ENCODE measurements around the gene SLC24A3. TPM values are rescaled to one million over a fixed set of nuclear protein-coding genes. Genes with fewer than 3 reads are reported as not detected.

SLC24A3 gene
- total and polyA plus RNA-seq, 4 donors: 1.9 to 8.4 (median 5.8) TPM

GRCh38 chr20:19414600-19414999, 202.2 kb downstream of the SLC24A3 start:
- H3K27me3 ChIP-seq (ENCODE audit: control insufficient read depth in 3 of 3, insufficient read depth in 3 of 3, low read length in 2 of 3): no peaks in the 10 kb centered on the region
- no peak overlapping the region for H3K4me3 ChIP-seq
- ATAC-seq (ENCODE audit: insufficient read depth, low FRiP score) (no peak), DNase-seq (no peak)
- H3K27ac ChIP-seq (ENCODE audit: low read depth in 1 of 2, low read length in 1 of 2): no peak overlapping the region
- H3K9me3 ChIP-seq (ENCODE audit: control insufficient read depth in 4 of 4, insufficient read depth in 3 of 4, low read length in 3 of 4): peaks cover 0 to 3% (median 0%) of the 10 kb centered on the region in 4 donors
- no peak overlapping the region for H3K9ac ChIP-seq (ENCODE audit: insufficient read depth in 1 of 2, low read length in 2 of 2)
- no peaks in the 10 kb centered on the region for H3K36me3 ChIP-seq (ENCODE audit: control insufficient read depth in 4 of 4, insufficient read depth in 4 of 4, low read length in 4 of 4)
- 49 to 71% methylated on average over 1 of the region's 1 CpG for WGBS, 2 donors
- no peak for TF ChIP-seq CTCF (IDR thresholded peaks at IDR 0.05; ENCODE audit: control extremely low read depth, extremely low read depth)
- H3K4me1 ChIP-seq (ENCODE audit: control insufficient read depth in 5 of 5, insufficient read depth in 5 of 5, low read length in 5 of 5): peaks cover 0 to 3% (median 0%) of the 10 kb centered on the region in 5 donors

GRCh38 chr20:19415786-19416185, 203.3 kb downstream of the SLC24A3 start:
- DNase-seq (no peak), ATAC-seq (ENCODE audit: insufficient read depth, low FRiP score) (no peak)
- no peak for TF ChIP-seq CTCF (IDR thresholded peaks at IDR 0.05; ENCODE audit: control extremely low read depth, extremely low read depth)
- no peaks in the 10 kb centered on the region for H3K27me3 ChIP-seq (ENCODE audit: control insufficient read depth in 3 of 3, insufficient read depth in 3 of 3, low read length in 2 of 3)
- no peak overlapping the region for H3K9ac ChIP-seq (ENCODE audit: insufficient read depth in 1 of 2, low read length in 2 of 2)
- H3K4me3 ChIP-seq: no peak overlapping the region
- no peak overlapping the region for H3K27ac ChIP-seq (ENCODE audit: low read depth in 1 of 2, low read length in 1 of 2)
- 79 to 86% methylated on average over 1 of the region's 1 CpG for WGBS, 2 donors
- H3K4me1 ChIP-seq (ENCODE audit: control insufficient read depth in 5 of 5, insufficient read depth in 5 of 5, low read length in 5 of 5): peaks cover 0 to 3% (median 0%) of the 10 kb centered on the region in 5 donors
- H3K36me3 ChIP-seq (ENCODE audit: control insufficient read depth in 4 of 4, insufficient read depth in 4 of 4, low read length in 4 of 4): no peaks in the 10 kb centered on the region
- H3K9me3 ChIP-seq (ENCODE audit: control insufficient read depth in 4 of 4, insufficient read depth in 3 of 4, low read length in 3 of 4): peaks cover 0 to 3% (median 0%) of the 10 kb centered on the region in 4 donors

- Histone ChIP-seq H3K4me3 (no peak overlapping the region), H3K9me3 (ENCODE audit: control insufficient read depth in 4 of 4, insufficient read depth in 3 of 4, low read length in 3 of 4) (peaks cover 0 to 3% (median 1%) of the 10 kb centered on the region in 4 donors), H3K27me3 (ENCODE audit: control insufficient read depth in 3 of 3, insufficient read depth in 3 of 3, low read length in 2 of 3) (no peaks in the 10 kb centered on the region), H3K4me1 (ENCODE audit: control insufficient read depth in 5 of 5, insufficient read depth in 5 of 5, low read length in 5 of 5) (peaks cover 0 to 3% (median 0%) of the 10 kb centered on the region in 5 donors), H3K9ac (ENCODE audit: insufficient read depth in 1 of 2, low read length in 2 of 2) (no peak overlapping the region), H3K36me3 (ENCODE audit: control insufficient read depth in 4 of 4, insufficient read depth in 4 of 4, low read length in 4 of 4) (no peaks in the 10 kb centered on the region), H3K27ac (ENCODE audit: low read depth in 1 of 2, low read length in 1 of 2) (no peak overlapping the region)
- DNase-seq: no peak
- no peak for TF ChIP-seq CTCF (IDR thresholded peaks at IDR 0.05; ENCODE audit: control extremely low read depth, extremely low read depth)
- 93 to 95% methylated on average over 2 of the region's 2 CpGs for whole genome bisulfite sequencing, 2 donors
- no peak for ATAC-seq (ENCODE audit: insufficient read depth, low FRiP score)
These were observed 204.2 kb downstream of the SLC24A3 start for GRCh38 chr20:19416627-19417026.

GRCh38 chr20:19419396-19419795, 207.0 kb downstream of the SLC24A3 start:
- Histone ChIP-seq H3K27me3 (ENCODE audit: control insufficient read depth in 3 of 3, insufficient read depth in 3 of 3, low read length in 2 of 3) (no peaks in the 10 kb centered on the region), H3K9ac (ENCODE audit: insufficient read depth in 1 of 2, low read length in 2 of 2) (no peak overlapping the region), H3K27ac (ENCODE audit: low read depth in 1 of 2, low read length in 1 of 2) (no peak overlapping the region), H3K9me3 (ENCODE audit: control insufficient read depth in 4 of 4, insufficient read depth in 3 of 4, low read length in 3 of 4) (peaks cover 0 to 3% (median 2%) of the 10 kb centered on the region in 4 donors), H3K4me3 (no peak overlapping the region), H3K36me3 (ENCODE audit: control insufficient read depth in 4 of 4, insufficient read depth in 4 of 4, low read length in 4 of 4) (no peaks in the 10 kb centered on the region), H3K4me1 (ENCODE audit: control insufficient read depth in 5 of 5, insufficient read depth in 5 of 5, low read length in 5 of 5) (peaks cover 0 to 11% (median 0%) of the 10 kb centered on the region in 5 donors)
- no peak for ATAC-seq (ENCODE audit: insufficient read depth, low FRiP score)
- whole genome bisulfite sequencing, 2 donors: 58 to 60% methylated on average over 4 of the region's 4 CpGs
- peak in 2 of 3 donors; percentile 36 to 58 for DNase-seq
- TF ChIP-seq CTCF (IDR thresholded peaks at IDR 0.05; ENCODE audit: control extremely low read depth, extremely low read depth): no peak

Measured in lung (tissue), 12 donors.